PC-3 (cell line): Measurements from ENCODE around the gene EPB41L1. TPM values are rescaled to one million over a fixed set of nuclear protein-coding genes. Genes with fewer than 3 reads are reported as not detected.

Source experiments
- ATAC-seq: fragments of 200-7000 bp; cut with Tn5 transposase; 2 replicates; pipeline ENCODE4 v1.9.1; 2020; ENCODE audit warnings: mild to moderate bottlenecking, moderate library complexity
- BruUV-seq: library from RNA; stranded (reverse); fragments of 400-500 nt; replicated peaks from 2 replicates; lab custom pipeline; 2021; lab: Mats Ljungman, UMichigan
- CTCF ChIA-PET: fragments of 300-600 bp; sonication (Branson Sonifier 250); formaldehyde crosslinking; loops from one replicate; lab custom pipeline; 2022; ENCODE audit warnings: antibody characterized with exemption; lab: Charles Lee
- POLR2A ChIA-PET: fragments of 300-600 bp; sonication (Branson Sonifier 250); formaldehyde crosslinking; loops from one replicate; lab custom pipeline; 2022; ENCODE audit warnings: antibody characterized with exemption; ENCODE audit not compliant: unreplicated experiment; lab: Charles Lee
- DNase-seq: peaks from one replicate; pipeline ENCODE4 v3.0.0-alpha.2; 2015
- H2AFZ ChIP-seq: fragments of 300-600 bp; sonication (generic); 2 replicates; pipeline ENCODE4 v1.6.0; 2016; ENCODE audit warnings: antibody characterized with exemption, low read length
- H3F3A ChIP-seq: fragments of 300-600 bp; sonication (generic); one replicate; pipeline ENCODE4 v1.6.0; 2017; ENCODE audit warnings: antibody characterized with exemption, low read length, control low read depth, mild to moderate bottlenecking; ENCODE audit not compliant: unreplicated experiment
- H3K27ac ChIP-seq: fragments of 300-600 bp; sonication (generic); 2 replicates; pipeline ENCODE4 v1.5.1; 2016; ENCODE audit warnings: mild to moderate bottlenecking, low read length
- H3K27me3 ChIP-seq: fragments of 300-600 bp; sonication (generic); 2 replicates; pipeline ENCODE4 v1.6.1; 2016; ENCODE audit warnings: low read length, mixed read lengths
- H3K36me3 ChIP-seq: fragments of 300-600 bp; sonication (generic); 2 replicates; pipeline ENCODE4 v1.6.1; 2016; ENCODE audit warnings: low read depth, mixed run types, low read length, mixed read lengths
- H3K4me1 ChIP-seq: fragments of 300-600 bp; sonication (generic); 2 replicates; pipeline ENCODE4 v1.5.1; 2016; ENCODE audit warnings: low read length; ENCODE audit not compliant: insufficient read depth
- H3K4me2 ChIP-seq: fragments of 300-600 bp; sonication (generic); 2 replicates; pipeline ENCODE4 v1.6.0; 2016; ENCODE audit warnings: low read length
- H3K4me3 ChIP-seq: fragments of 300-600 bp; sonication (generic); 2 replicates; pipeline ENCODE4 v1.5.1; 2016; ENCODE audit warnings: mild to moderate bottlenecking, low read length, mixed read lengths
- H3K79me2 ChIP-seq: fragments of 300-600 bp; sonication (generic); 2 replicates; pipeline ENCODE4 v1.6.1; 2017; ENCODE audit warnings: low read length, mixed read lengths
- H3K9ac ChIP-seq: fragments of 300-600 bp; sonication (generic); 2 replicates; pipeline ENCODE4 v1.6.0; 2016; ENCODE audit warnings: mild to moderate bottlenecking, low read length
- H3K9me2 ChIP-seq: fragments of 300-600 bp; sonication (generic); replicated peaks from 2 replicates; pipeline ENCODE4 v1.6.1; 2016; ENCODE audit warnings: mixed run types, low read length, mixed read lengths
- H3K9me3 ChIP-seq: fragments of 300-600 bp; sonication (generic); 2 replicates; pipeline ENCODE4 v1.6.1; 2016; ENCODE audit warnings: low read length, mixed read lengths
- H4K20me1 ChIP-seq: fragments of 300-600 bp; sonication (generic); 2 replicates; pipeline ENCODE4 v1.6.1; 2016; ENCODE audit warnings: low read length, mixed read lengths
- CTCF ChIP-seq: fragments of 300-600 bp; sonication (generic); conservative IDR thresholded peaks from 2 replicates; pipeline ENCODE4 v1.5.1; 2017; ENCODE audit warnings: antibody characterized with exemption, low read depth, mild to moderate bottlenecking, low read length
- EZH2 ChIP-seq: fragments of 300-600 bp; sonication (generic); IDR thresholded peaks from one replicate; pipeline ENCODE4 v1.6.1; 2017; ENCODE audit warnings: antibody characterized with exemption, mild to moderate bottlenecking, low read length; ENCODE audit not compliant: unreplicated experiment
- EZH2phosphoT487 ChIP-seq: fragments of 300-600 bp; sonication (generic); IDR thresholded peaks from 2 replicates; pipeline ENCODE4 v1.6.1; 2018; ENCODE audit warnings: mild to moderate bottlenecking, antibody characterized with exemption, low read length, borderline replicate concordance
- intact Hi-C: fragments of 100-400 bp; cut with micrococcal nuclease; formaldehyde crosslinking; loops from 2 replicates; pipeline ENCODE4 v1.9.0; 2023
- total RNA-seq: library from RNA; depleted of rRNA; stranded (reverse); fragments of >200 nt; gene quantifications from 2 replicates; pipeline ENCODE4 v1.2.3, GENCODE V29; 2014

Gene EPB41L1
- total RNA-seq, 1 experiment from 2014 or later, result 48.2 TPM

- TF ChIP-seq CTCF (no peak), EZH2phosphoT487 (no peak), EZH2 (no peak)
- ATAC-seq (no peak), DNase-seq (no peak)
- Histone ChIP-seq H3K4me2 (no peak overlapping the region), H3K4me1 (peaks cover 9% of the 10 kb centered on the region; the same call in 1 of the 2 replicates), H3K9me3 (no peaks in the 10 kb centered on the region), H2AFZ (no peak overlapping the region), H3K9me2 (no peaks in the 10 kb centered on the region), H3K36me3 (no peaks in the 10 kb centered on the region), H3F3A (no peaks in the 10 kb centered on the region), H4K20me1 (no peaks in the 10 kb centered on the region), H3K27ac (no peak overlapping the region), H3K27me3 (no peaks in the 10 kb centered on the region), H3K79me2 (no peaks in the 10 kb centered on the region), H3K4me3 (no peak overlapping the region), H3K9ac (no peak overlapping the region)
- CTCF ChIA-PET, result no interaction called here
- intact Hi-C loops, result no loop called here
- BruUV-seq, result no TSS peak
- POLR2A ChIA-PET, result no interaction called here
Observed at GRCh38 chr20:36113036-36113435, 41.5 kb upstream of the EPB41L1 start.

GRCh38 chr20:36113566-36114250 lies 40.8 kb upstream of the EPB41L1 start:
- Histone ChIP-seq H3K27ac (no peak overlapping the region), H3K9ac (no peak overlapping the region), H3F3A (no peaks in the 10 kb centered on the region), H3K36me3 (no peaks in the 10 kb centered on the region), H3K4me2 (no peak overlapping the region), H3K27me3 (no peaks in the 10 kb centered on the region), H4K20me1 (no peaks in the 10 kb centered on the region), H3K9me2 (no peaks in the 10 kb centered on the region), H2AFZ (no peak overlapping the region), H3K9me3 (no peaks in the 10 kb centered on the region), H3K4me1 (peaks cover 9% of the 10 kb centered on the region; the same call in 1 of the 2 replicates), H3K79me2 (no peaks in the 10 kb centered on the region), H3K4me3 (no peak overlapping the region)
- BruUV-seq, result no TSS peak
- TF ChIP-seq EZH2phosphoT487, result no peak
- TF ChIP-seq CTCF, result no peak
- no peak for TF ChIP-seq EZH2
- DNase-seq, result no peak
- CTCF ChIA-PET, result interaction anchor here (1.5 kb wide), 1 partner anchor 121 kb away, joined by 4 read pairs; no protein-coding TSS in a partner anchor
- intact Hi-C loops, result no loop called here
- POLR2A ChIA-PET, result no interaction called here
- no peak for ATAC-seq

GRCh38 chr20:36114707-36115106 lies 39.8 kb upstream of the EPB41L1 start:
- Histone ChIP-seq H3K9ac (no peak overlapping the region), H3K4me3 (no peak overlapping the region), H3K4me2 (no peak overlapping the region), H3F3A (no peaks in the 10 kb centered on the region), H3K9me3 (no peaks in the 10 kb centered on the region), H3K9me2 (no peaks in the 10 kb centered on the region), H3K4me1 (peaks cover 9% of the 10 kb centered on the region; the same call in 1 of the 2 replicates), H2AFZ (no peak overlapping the region), H3K36me3 (no peaks in the 10 kb centered on the region), H4K20me1 (no peaks in the 10 kb centered on the region), H3K27ac (no peak overlapping the region), H3K27me3 (no peaks in the 10 kb centered on the region), H3K79me2 (no peaks in the 10 kb centered on the region)
- intact Hi-C loops, result no loop called here
- POLR2A ChIA-PET, result no interaction called here
- CTCF ChIA-PET, result interaction anchor here (1.5 kb wide), 1 partner anchor 122 kb away, joined by 4 read pairs; no protein-coding TSS in a partner anchor
- no peak for ATAC-seq
- TF ChIP-seq CTCF (no peak), EZH2phosphoT487 (no peak), EZH2 (no peak)
- no TSS peak for BruUV-seq
- no peak for DNase-seq
